Liver (tissue), 9 donors: ENCODE measurements around the gene NNT. TPM values are rescaled to one million over a fixed set of nuclear protein-coding genes. Genes with fewer than 3 reads are reported as not detected.
A peak's percentile ranks its signal among the peaks of the same experiment; 100 is the strongest.

Source experiments
- DNase-seq: peaks from one replicate; pipeline ENCODE4 v3.0.0-alpha.2; 2017; ENCODE audit warnings: low spot score
- H3K27ac ChIP-seq, 2 donors: one replicate each; pipeline ENCODE4 v1.7.0; 2013; ENCODE audit warnings: inconsistent platforms in 2 of 2, low read length in 2 of 2, control low read depth in 1 of 2, low read depth in 1 of 2, mild to moderate bottlenecking in 1 of 2
- H3K27me3 ChIP-seq, 4 donors: one replicate each; pipeline versions ENCODE4 v1.6.1 to v1.7.0; 2013; ENCODE audit warnings: low read length in 3 of 4, inconsistent platforms in 1 of 4, mild to moderate bottlenecking in 1 of 4, moderate library complexity in 1 of 4; ENCODE audit not compliant: control insufficient read depth in 4 of 4, insufficient read depth in 4 of 4
- H3K36me3 ChIP-seq, 4 donors: one replicate each; pipeline versions ENCODE4 v1.6.1 to v1.7.0; 2013; ENCODE audit warnings: low read length in 3 of 4, mild to moderate bottlenecking in 3 of 4, low read depth in 1 of 4, moderate library complexity in 1 of 4; ENCODE audit not compliant: control insufficient read depth in 4 of 4, insufficient read depth in 3 of 4
- H3K4me1 ChIP-seq, 4 donors: one replicate each; pipeline versions ENCODE4 v1.6.1 to v1.7.0; 2013; ENCODE audit warnings: low read length in 3 of 4, mild to moderate bottlenecking in 3 of 4, moderate library complexity in 1 of 4; ENCODE audit not compliant: control insufficient read depth in 4 of 4, insufficient read depth in 4 of 4
- H3K4me3 ChIP-seq, 3 donors: one replicate each; pipeline versions ENCODE4 v1.6.1 to v1.7.0; 2013; ENCODE audit warnings: low read length in 3 of 3, control low read depth in 1 of 3, low read depth in 1 of 3, mild to moderate bottlenecking in 1 of 3
- H3K9ac ChIP-seq, 2 donors: one replicate each; pipeline ENCODE4 v1.7.0; 2013; ENCODE audit warnings: low read length in 2 of 2, mild to moderate bottlenecking in 2 of 2, moderate library complexity in 2 of 2, control low read depth in 1 of 2, low read depth in 1 of 2
- H3K9me3 ChIP-seq, 4 donors: one replicate each; pipeline versions ENCODE4 v1.6.1 to v1.7.0; 2013; ENCODE audit warnings: low read length in 3 of 4; ENCODE audit not compliant: control insufficient read depth in 4 of 4
- EGR1 ChIP-seq, 2 donors: IDR thresholded peaks; 2 replicates each; pipeline ENCODE4 v1.6.1; 2016 to 2018; ENCODE audit warnings: antibody characterized with exemption in 2 of 2, low read depth in 2 of 2
- FOXA1 ChIP-seq: IDR thresholded peaks from 2 replicates; pipeline ENCODE4 v1.6.1; 2016; ENCODE audit warnings: antibody characterized with exemption
- FOXA2 ChIP-seq: IDR thresholded peaks from 2 replicates; pipeline ENCODE4 v1.6.1; 2016; ENCODE audit warnings: antibody characterized with exemption
- GABPA ChIP-seq, 2 donors: IDR thresholded peaks in 1 of 2; conservative IDR thresholded peaks in 1 of 2; 2 replicates each; pipeline ENCODE4 v1.6.1; 2016; ENCODE audit warnings: antibody characterized with exemption in 2 of 2, mild to moderate bottlenecking in 1 of 2, moderate library complexity in 1 of 2
- HNF4A ChIP-seq, 2 donors: conservative IDR thresholded peaks; 2 replicates each; pipeline ENCODE4 v1.6.1; 2016; ENCODE audit warnings: antibody characterized with exemption in 2 of 2, mild to moderate bottlenecking in 2 of 2
- HNF4G ChIP-seq: IDR thresholded peaks from 2 replicates; pipeline ENCODE4 v1.6.1; 2016; ENCODE audit warnings: antibody characterized with exemption
- JUND ChIP-seq, 2 donors: IDR thresholded peaks; 2 replicates each; pipeline ENCODE4 v1.6.1; 2016; ENCODE audit warnings: antibody characterized with exemption in 2 of 2
- MAX ChIP-seq: IDR thresholded peaks from 2 replicates; pipeline ENCODE4 v1.6.1; 2016; ENCODE audit warnings: antibody characterized with exemption
- RAD21 ChIP-seq, 2 donors: IDR thresholded peaks; 2 replicates each; pipeline ENCODE4 v1.6.1; 2016; ENCODE audit warnings: antibody characterized with exemption in 2 of 2, mild to moderate bottlenecking in 2 of 2
- RXRA ChIP-seq, 2 donors: IDR thresholded peaks; 2 replicates each; pipeline ENCODE4 v1.6.1; 2017 to 2018; ENCODE audit warnings: antibody characterized with exemption in 2 of 2, mild to moderate bottlenecking in 1 of 2
- SP1 ChIP-seq: IDR thresholded peaks from 2 replicates; pipeline ENCODE4 v1.6.1; 2018; ENCODE audit warnings: antibody characterized with exemption, mild to moderate bottlenecking
- TAF1 ChIP-seq: conservative IDR thresholded peaks from 2 replicates; pipeline ENCODE4 v1.6.1; 2016; ENCODE audit warnings: antibody characterized with exemption, mild to moderate bottlenecking
- YY1 ChIP-seq: IDR thresholded peaks from 2 replicates; pipeline ENCODE4 v1.6.1; 2016; ENCODE audit warnings: antibody characterized with exemption, mild to moderate bottlenecking
- WGBS: extraction: QIAGEN DNeasy Blood & Tissue Kit; methylation state at CpG from one replicate; pipeline ENCODE4 v1.1.7; 2013; 5-methylcytosine and 5-hydroxymethylcytosine counted together
- polyA plus RNA-seq, 2 donors: library from polyadenylated mRNA; stranded (reverse) in 1 of 2; unstranded in 1 of 2; fragments of 200-250 nt in 1 of 2; fragments of >200 nt in 1 of 2; fragmentation: Nextera tagmentation in 1 of 2; extraction: Ambion mirVana in 1 of 2; gene quantifications; one replicate each; pipeline versions ENCODE4 v1.2.1 to v1.2.3, GENCODE V29; 2013 to 2015
- total RNA-seq, 2 donors: library from RNA; depleted of rRNA; stranded (reverse); fragments of >200 nt; gene quantifications; one replicate each; pipeline ENCODE4 v1.2.3, GENCODE V29; 2014
- TF ChIP-seq, protein P1 (sequence below): IDR thresholded peaks from 2 replicates; pipeline ENCODE4 v1.6.1; 2016; ENCODE audit warnings: antibody characterized with exemption
- TF ChIP-seq, protein P2 (sequence below): fragments of 150-350 bp; IDR thresholded peaks from 2 replicates; pipeline ENCODE4 v1.5.1; 2017; ENCODE audit warnings: improper control_type of control experiment, low read depth, low read length; ENCODE audit not compliant: missing input control
- TF ChIP-seq, protein P3 (sequence below): IDR thresholded peaks from 2 replicates; pipeline ENCODE4 v1.6.1; 2016; ENCODE audit warnings: antibody characterized with exemption
- TF ChIP-seq, protein P4 (sequence below): IDR thresholded peaks from 2 replicates; pipeline ENCODE4 v1.6.1; 2016; ENCODE audit warnings: antibody characterized with exemption, mild to moderate bottlenecking
- donor health status: healthy.
- donor health status: healthy.
- donor health status: healthy.
- donor health status: healthy.
- donor health status: healthy.

The NNT gene
- total and polyA plus RNA-seq, 4 donors, result 45.4 to 154 (median 89.2) TPM

- DNase-seq, result no peak
- WGBS, result 42% methylated on average over 2 of the region's 2 CpGs
Measured at GRCh38 chr5:43729846-43730478, 127.0 kb downstream of the NNT start.

GRCh38 chr5:43730832-43731342 is 127.9 kb downstream of the NNT start:
- no peaks in the 10 kb centered on the region for H3K27me3 ChIP-seq
- no peak for DNase-seq
- no peak for TF ChIP-seq SP1
- no peak for TF ChIP-seq HNF4A (conservative IDR thresholded peaks at IDR 0.05)
- TF ChIP-seq, protein P1, sequence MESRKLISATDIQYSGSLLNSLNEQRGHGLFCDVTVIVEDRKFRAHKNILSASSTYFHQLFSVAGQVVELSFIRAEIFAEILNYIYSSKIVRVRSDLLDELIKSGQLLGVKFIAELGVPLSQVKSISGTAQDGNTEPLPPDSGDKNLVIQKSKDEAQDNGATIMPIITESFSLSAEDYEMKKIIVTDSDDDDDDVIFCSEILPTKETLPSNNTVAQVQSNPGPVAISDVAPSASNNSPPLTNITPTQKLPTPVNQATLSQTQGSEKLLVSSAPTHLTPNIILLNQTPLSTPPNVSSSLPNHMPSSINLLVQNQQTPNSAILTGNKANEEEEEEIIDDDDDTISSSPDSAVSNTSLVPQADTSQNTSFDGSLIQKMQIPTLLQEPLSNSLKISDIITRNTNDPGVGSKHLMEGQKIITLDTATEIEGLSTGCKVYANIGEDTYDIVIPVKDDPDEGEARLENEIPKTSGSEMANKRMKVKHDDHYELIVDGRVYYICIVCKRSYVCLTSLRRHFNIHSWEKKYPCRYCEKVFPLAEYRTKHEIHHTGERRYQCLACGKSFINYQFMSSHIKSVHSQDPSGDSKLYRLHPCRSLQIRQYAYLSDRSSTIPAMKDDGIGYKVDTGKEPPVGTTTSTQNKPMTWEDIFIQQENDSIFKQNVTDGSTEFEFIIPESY, result no peak
- TF ChIP-seq YY1, result no peak
- H3K4me3 ChIP-seq, result no peak overlapping the region
- H3K4me1 ChIP-seq, result no peaks in the 10 kb centered on the region
- WGBS, result 66% methylated on average over 2 of the region's 2 CpGs
- no peaks in the 10 kb centered on the region for H3K36me3 ChIP-seq
- no peaks in the 10 kb centered on the region for H3K9me3 ChIP-seq
- no peak overlapping the region for H3K9ac ChIP-seq
- no peak overlapping the region for H3K27ac ChIP-seq

More at GRCh38 chr5:43729846-43730478, 127.0 kb downstream of the NNT start:
- no peaks in the 10 kb centered on the region for H3K9me3 ChIP-seq
- H3K4me3 ChIP-seq, result no peak overlapping the region
- TF ChIP-seq RAD21 (IDR thresholded peaks at IDR 0.05), result peak; percentile 86 to 89
- TF ChIP-seq SP1, result no peak
- TF ChIP-seq, protein P2, sequence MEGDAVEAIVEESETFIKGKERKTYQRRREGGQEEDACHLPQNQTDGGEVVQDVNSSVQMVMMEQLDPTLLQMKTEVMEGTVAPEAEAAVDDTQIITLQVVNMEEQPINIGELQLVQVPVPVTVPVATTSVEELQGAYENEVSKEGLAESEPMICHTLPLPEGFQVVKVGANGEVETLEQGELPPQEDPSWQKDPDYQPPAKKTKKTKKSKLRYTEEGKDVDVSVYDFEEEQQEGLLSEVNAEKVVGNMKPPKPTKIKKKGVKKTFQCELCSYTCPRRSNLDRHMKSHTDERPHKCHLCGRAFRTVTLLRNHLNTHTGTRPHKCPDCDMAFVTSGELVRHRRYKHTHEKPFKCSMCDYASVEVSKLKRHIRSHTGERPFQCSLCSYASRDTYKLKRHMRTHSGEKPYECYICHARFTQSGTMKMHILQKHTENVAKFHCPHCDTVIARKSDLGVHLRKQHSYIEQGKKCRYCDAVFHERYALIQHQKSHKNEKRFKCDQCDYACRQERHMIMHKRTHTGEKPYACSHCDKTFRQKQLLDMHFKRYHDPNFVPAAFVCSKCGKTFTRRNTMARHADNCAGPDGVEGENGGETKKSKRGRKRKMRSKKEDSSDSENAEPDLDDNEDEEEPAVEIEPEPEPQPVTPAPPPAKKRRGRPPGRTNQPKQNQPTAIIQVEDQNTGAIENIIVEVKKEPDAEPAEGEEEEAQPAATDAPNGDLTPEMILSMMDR, result peak; percentile 47
- no peak for TF ChIP-seq JUND (IDR thresholded peaks at IDR 0.05)
- H3K27ac ChIP-seq, result no peak overlapping the region
- H3K27me3 ChIP-seq, result no peaks in the 10 kb centered on the region
- no peaks in the 10 kb centered on the region for H3K36me3 ChIP-seq
- no peak overlapping the region for H3K9ac ChIP-seq
- H3K4me1 ChIP-seq, result no peaks in the 10 kb centered on the region

DNA sequence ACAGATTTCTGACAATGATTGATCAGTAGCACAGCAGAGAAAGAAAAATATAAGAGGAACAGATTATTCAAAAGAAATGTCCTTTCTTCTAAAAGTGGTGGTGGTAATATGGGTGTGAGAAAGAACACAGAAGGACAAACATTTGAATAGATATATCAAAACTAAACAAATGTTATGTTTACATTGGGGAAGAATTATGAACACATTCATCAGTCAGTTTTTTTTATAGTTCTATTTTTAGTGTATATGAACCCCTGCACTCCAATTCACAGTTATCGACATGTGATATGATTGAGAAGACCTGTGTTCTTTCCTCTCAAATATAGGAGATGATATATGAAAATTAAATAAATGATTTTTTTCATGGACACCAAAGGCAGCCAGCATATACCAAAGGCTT is 128.6 kb downstream of the NNT start:
- no peak overlapping the region for H3K9ac ChIP-seq
- H3K27me3 ChIP-seq, result no peaks in the 10 kb centered on the region
- no peaks in the 10 kb centered on the region for H3K9me3 ChIP-seq
- DNase-seq, result no peak
- 82% methylated on average over 1 of the region's 1 CpG for WGBS
- H3K4me1 ChIP-seq, result no peaks in the 10 kb centered on the region
- no peaks in the 10 kb centered on the region for H3K36me3 ChIP-seq
- H3K4me3 ChIP-seq, result no peak overlapping the region
- no peak overlapping the region for H3K27ac ChIP-seq
- no peak for TF ChIP-seq RXRA (IDR thresholded peaks at IDR 0.05)
- TF ChIP-seq SP1, result no peak
- no peak for TF ChIP-seq EGR1 (IDR thresholded peaks at IDR 0.05; ENCODE audit: low read depth in 2 of 2)
- TF ChIP-seq TAF1, result no peak
- no peak for TF ChIP-seq YY1
- no peak for TF ChIP-seq GABPA (IDR thresholded peaks at IDR 0.05 in 1 of 2, conservative IDR thresholded peaks at IDR 0.05 in 1 of 2)
- no peak for TF ChIP-seq RAD21 (IDR thresholded peaks at IDR 0.05)
- TF ChIP-seq HNF4G, result no peak
- no peak for TF ChIP-seq HNF4A (conservative IDR thresholded peaks at IDR 0.05)
- TF ChIP-seq, protein P3, sequence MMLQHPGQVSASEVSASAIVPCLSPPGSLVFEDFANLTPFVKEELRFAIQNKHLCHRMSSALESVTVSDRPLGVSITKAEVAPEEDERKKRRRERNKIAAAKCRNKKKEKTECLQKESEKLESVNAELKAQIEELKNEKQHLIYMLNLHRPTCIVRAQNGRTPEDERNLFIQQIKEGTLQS, result no peak
- no peak for TF ChIP-seq FOXA2
- no peak for TF ChIP-seq FOXA1
- TF ChIP-seq, protein P4, sequence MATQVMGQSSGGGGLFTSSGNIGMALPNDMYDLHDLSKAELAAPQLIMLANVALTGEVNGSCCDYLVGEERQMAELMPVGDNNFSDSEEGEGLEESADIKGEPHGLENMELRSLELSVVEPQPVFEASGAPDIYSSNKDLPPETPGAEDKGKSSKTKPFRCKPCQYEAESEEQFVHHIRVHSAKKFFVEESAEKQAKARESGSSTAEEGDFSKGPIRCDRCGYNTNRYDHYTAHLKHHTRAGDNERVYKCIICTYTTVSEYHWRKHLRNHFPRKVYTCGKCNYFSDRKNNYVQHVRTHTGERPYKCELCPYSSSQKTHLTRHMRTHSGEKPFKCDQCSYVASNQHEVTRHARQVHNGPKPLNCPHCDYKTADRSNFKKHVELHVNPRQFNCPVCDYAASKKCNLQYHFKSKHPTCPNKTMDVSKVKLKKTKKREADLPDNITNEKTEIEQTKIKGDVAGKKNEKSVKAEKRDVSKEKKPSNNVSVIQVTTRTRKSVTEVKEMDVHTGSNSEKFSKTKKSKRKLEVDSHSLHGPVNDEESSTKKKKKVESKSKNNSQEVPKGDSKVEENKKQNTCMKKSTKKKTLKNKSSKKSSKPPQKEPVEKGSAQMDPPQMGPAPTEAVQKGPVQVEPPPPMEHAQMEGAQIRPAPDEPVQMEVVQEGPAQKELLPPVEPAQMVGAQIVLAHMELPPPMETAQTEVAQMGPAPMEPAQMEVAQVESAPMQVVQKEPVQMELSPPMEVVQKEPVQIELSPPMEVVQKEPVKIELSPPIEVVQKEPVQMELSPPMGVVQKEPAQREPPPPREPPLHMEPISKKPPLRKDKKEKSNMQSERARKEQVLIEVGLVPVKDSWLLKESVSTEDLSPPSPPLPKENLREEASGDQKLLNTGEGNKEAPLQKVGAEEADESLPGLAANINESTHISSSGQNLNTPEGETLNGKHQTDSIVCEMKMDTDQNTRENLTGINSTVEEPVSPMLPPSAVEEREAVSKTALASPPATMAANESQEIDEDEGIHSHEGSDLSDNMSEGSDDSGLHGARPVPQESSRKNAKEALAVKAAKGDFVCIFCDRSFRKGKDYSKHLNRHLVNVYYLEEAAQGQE, result no peak
- TF ChIP-seq, protein P1, result no peak
- no peak for TF ChIP-seq MAX
- TF ChIP-seq JUND (IDR thresholded peaks at IDR 0.05), result no peak
